H1 (cell line): ENCODE data around the gene IL9. TPM values are rescaled to one million over a fixed set of nuclear protein-coding genes. Genes with fewer than 3 reads are reported as not detected.

Experiments used
- CTCF ChIA-PET: fragments of 300-600 bp; sonication (Branson Sonifier 250); formaldehyde crosslinking; loops from one replicate; lab custom pipeline; 2021; ENCODE audit not compliant: partially characterized antibody; lab: Charles Lee
- POLR2A ChIA-PET: fragments of 300-600 bp; sonication (Branson Sonifier 250); formaldehyde crosslinking; loops from one replicate; lab custom pipeline; 2021; ENCODE audit warnings: inconsistent platforms; ENCODE audit not compliant: partially characterized antibody; lab: Charles Lee
- DNase-seq, 2 experiments: peaks; one replicate each; pipeline versions ENCODE4 v3.0.0 to v3.0.0-alpha.2; 2010 to 2022; ENCODE audit warnings: low spot score in 2 of 2, low read depth in 1 of 2, mixed read lengths in 1 of 2
- FAIRE-seq: peaks from 2 replicates; lab custom pipeline; 2011; peaks lifted over from hg19 to GRCh38; lab: Jason Lieb, UNC
- H2AFZ ChIP-seq: 2 replicates; pipeline ENCODE4 v1.8.1; 2012; ENCODE audit warnings: low read length, inconsistent platforms
- H2AK5ac ChIP-seq: 2 replicates; pipeline ENCODE4 v1.6.1; 2013; ENCODE audit warnings: low read depth, low read length
- H2BK120ac ChIP-seq: replicated peaks from 2 replicates; pipeline ENCODE3; 2013; ENCODE audit warnings: low read depth, low read length, inconsistent platforms
- H2BK12ac ChIP-seq: 2 replicates; pipeline ENCODE4 v1.6.1; 2013; ENCODE audit warnings: low read depth, low read length
- H2BK15ac ChIP-seq: 2 replicates; pipeline ENCODE4 v1.6.1; 2013; ENCODE audit warnings: low read length
- H2BK20ac ChIP-seq: 2 replicates; pipeline ENCODE4 v1.6.1; 2013; ENCODE audit warnings: low read length
- H2BK5ac ChIP-seq: 2 replicates; pipeline ENCODE4 v1.6.1; 2013; ENCODE audit warnings: low read depth, low read length
- H3K14ac ChIP-seq: 2 replicates; pipeline ENCODE4 v1.6.1; 2013; ENCODE audit warnings: inconsistent platforms; ENCODE audit not compliant: insufficient read length
- H3K18ac ChIP-seq: 2 replicates; pipeline ENCODE4 v1.6.1; 2013; ENCODE audit warnings: low read length; ENCODE audit errors: extremely low read depth
- H3K23ac ChIP-seq: 2 replicates; pipeline ENCODE4 v1.6.1; 2013; ENCODE audit warnings: inconsistent platforms; ENCODE audit not compliant: insufficient read length
- H3K23me2 ChIP-seq: 2 replicates; pipeline ENCODE4 v1.6.1; 2013; ENCODE audit warnings: low read depth, low read length
- H3K27ac ChIP-seq: 2 replicates; pipeline ENCODE4 v1.6.1; 2011; ENCODE audit warnings: low read depth, low read length, inconsistent platforms
- H3K27me3 ChIP-seq, 4 experiments: replicated peaks in 1 of 4; 1 replicate in 1 of 4; 2 replicates in 3 of 4; pipeline versions ENCODE4 v1.6.1 to v1.8.1; 2011 to 2013; ENCODE audit warnings: low read length in 3 of 4, mild to moderate bottlenecking in 3 of 4, inconsistent platforms in 2 of 4, mixed read lengths in 2 of 4, moderate library complexity in 1 of 4; ENCODE audit not compliant: control insufficient read depth in 3 of 4, insufficient read depth in 3 of 4; ENCODE audit errors: extremely low read depth in 1 of 4
- H3K36me3 ChIP-seq, 4 experiments: 2 replicates each; pipeline versions ENCODE4 v1.6.1 to v1.8.1; 2011 to 2013; ENCODE audit warnings: mild to moderate bottlenecking in 4 of 4, low read length in 3 of 4, moderate library complexity in 2 of 4, control low read depth in 1 of 4, inconsistent platforms in 1 of 4; ENCODE audit not compliant: insufficient read depth in 4 of 4, control insufficient read depth in 2 of 4
- H3K4ac ChIP-seq: replicated peaks from 2 replicates; pipeline ENCODE3; 2013; ENCODE audit warnings: low read length, low read depth, mixed read lengths, inconsistent platforms; ENCODE audit not compliant: insufficient read length
- H3K4me1 ChIP-seq, 4 experiments: replicated peaks in 1 of 4; 1 replicate in 1 of 4; 2 replicates in 3 of 4; pipeline versions ENCODE4 v1.6.1 to v1.8.1; 2011 to 2013; ENCODE audit warnings: low read length in 3 of 4, inconsistent platforms in 2 of 4, mixed read lengths in 1 of 4; ENCODE audit not compliant: insufficient read depth in 4 of 4, control insufficient read depth in 3 of 4
- H3K4me2 ChIP-seq, 2 experiments: 2 replicates each; pipeline versions ENCODE4 v1.6.1 to v1.8.1; 2011 to 2013; ENCODE audit warnings: low read depth in 2 of 2, low read length in 2 of 2, control low read depth in 1 of 2, inconsistent platforms in 1 of 2, mild to moderate bottlenecking in 1 of 2; ENCODE audit not compliant: insufficient read depth in 1 of 2
- H3K4me3 ChIP-seq, 4 experiments: fragments of 200-600, 300-600 bp in 1 of 4; sonication (generic), shearing (Covaris generic), sonication (Bioruptor Twin) in 1 of 4; 2 replicates each; pipeline versions ENCODE4 v1.5.1 to v1.8.1; 2011 to 2016; ENCODE audit warnings: low read length in 4 of 4, low read depth in 3 of 4, control low read depth in 2 of 4, inconsistent platforms in 2 of 4, mild to moderate bottlenecking in 2 of 4, mixed read lengths in 1 of 4, moderate library complexity in 1 of 4; ENCODE audit not compliant: insufficient read depth in 2 of 4; ENCODE audit errors: extremely low read depth in 1 of 4
- H3K56ac ChIP-seq: replicated peaks from 2 replicates; pipeline ENCODE3; 2013; ENCODE audit warnings: low read depth, mild to moderate bottlenecking, mixed read lengths, low read length, inconsistent platforms; ENCODE audit not compliant: insufficient read length
- H3K79me1 ChIP-seq: 2 replicates; pipeline ENCODE4 v1.6.1; 2013; ENCODE audit warnings: low read depth, low read length, control low read depth
- H3K79me2 ChIP-seq, 2 experiments: 2 replicates each; pipeline versions ENCODE4 v1.6.1 to v1.8.1; 2012 to 2013; ENCODE audit warnings: low read length in 2 of 2, mild to moderate bottlenecking in 2 of 2, inconsistent platforms in 1 of 2; ENCODE audit not compliant: insufficient read depth in 2 of 2, control insufficient read depth in 1 of 2
- H3K9ac ChIP-seq, 4 experiments: replicated peaks in 1 of 4; 1 replicate in 1 of 4; 2 replicates in 3 of 4; pipeline versions ENCODE4 v1.6.1 to v1.8.1; 2011 to 2013; ENCODE audit warnings: low read depth in 3 of 4, low read length in 3 of 4, control low read depth in 2 of 4, mild to moderate bottlenecking in 2 of 4, moderate library complexity in 2 of 4, inconsistent platforms in 1 of 4; ENCODE audit errors: extremely low read depth in 1 of 4
- H3K9me3 ChIP-seq, 2 experiments: 2 replicates each; pipeline versions ENCODE4 v1.6.1 to v1.8.1; 2012 to 2013; ENCODE audit warnings: mild to moderate bottlenecking in 2 of 2, moderate library complexity in 2 of 2, control low read depth in 1 of 2, inconsistent platforms in 1 of 2, low read depth in 1 of 2, low read length in 1 of 2, mixed read lengths in 1 of 2; ENCODE audit not compliant: insufficient read depth in 2 of 2
- H4K20me1 ChIP-seq, 2 experiments: replicated peaks in 1 of 2; 2 replicates each; pipeline versions ENCODE3 to v1.8.1; 2011 to 2013; ENCODE audit warnings: inconsistent platforms in 2 of 2, low read length in 2 of 2, mild to moderate bottlenecking in 1 of 2; ENCODE audit not compliant: insufficient read depth in 2 of 2, control insufficient read depth in 1 of 2
- H4K5ac ChIP-seq: 2 replicates; pipeline ENCODE4 v1.6.1; 2013; ENCODE audit warnings: low read length, low read depth, mixed read lengths, inconsistent platforms; ENCODE audit not compliant: insufficient read length
- H4K8ac ChIP-seq: 2 replicates; pipeline ENCODE4 v1.8.0; 2013; ENCODE audit warnings: mild to moderate bottlenecking, moderate library complexity, low read length, inconsistent platforms; ENCODE audit not compliant: insufficient read depth; ENCODE audit errors: extremely low read depth
- H4K91ac ChIP-seq: replicated peaks from 2 replicates; pipeline ENCODE3; 2013; ENCODE audit warnings: low read length, mixed read lengths, inconsistent platforms; ENCODE audit not compliant: insufficient read length
- BCL11A ChIP-seq, 2 experiments: IDR thresholded peaks; one replicate each; pipeline ENCODE4 v1.6.1; 2011; ENCODE audit warnings: low read depth in 2 of 2, low read length in 2 of 2, mild to moderate bottlenecking in 2 of 2
- BRCA1 ChIP-seq: IDR thresholded peaks from 2 replicates; pipeline ENCODE4 v1.6.1; 2012; ENCODE audit warnings: low read depth, low read length, improper control_type of control experiment
- GABPA ChIP-seq: IDR thresholded peaks from 2 replicates; pipeline ENCODE4 v1.6.1; 2011; ENCODE audit warnings: mild to moderate bottlenecking, low read length, moderate library complexity, borderline replicate concordance; ENCODE audit not compliant: insufficient read depth
- KDM1A ChIP-seq: fragments of 200-600, 300-600 bp; sonication (generic); IDR thresholded peaks from 2 replicates; pipeline ENCODE4 v1.7.1; 2016; ENCODE audit warnings: mild to moderate bottlenecking, low read length, borderline replicate concordance
- MAFK ChIP-seq: IDR thresholded peaks from 2 replicates; pipeline ENCODE4 v1.6.1; 2012; ENCODE audit warnings: low read depth, mild to moderate bottlenecking, improper control_type of control experiment, low read length
- POU5F1 ChIP-seq: IDR thresholded peaks from 2 replicates; pipeline ENCODE4 v1.6.1; 2011; ENCODE audit warnings: low read depth, mild to moderate bottlenecking, low read length, moderate library complexity
- RAD21 ChIP-seq, 2 experiments: IDR thresholded peaks in 1 of 2; conservative IDR thresholded peaks in 1 of 2; 2 replicates each; pipeline ENCODE4 v1.6.1; 2011; ENCODE audit warnings: low read depth in 2 of 2, low read length in 2 of 2, improper control_type of control experiment in 1 of 2, inconsistent platforms in 1 of 2, mild to moderate bottlenecking in 1 of 2, moderate library complexity in 1 of 2
- RFX5 ChIP-seq: IDR thresholded peaks from 2 replicates; pipeline ENCODE4 v1.6.1; 2011; ENCODE audit warnings: low read depth, low read length, improper control_type of control experiment, borderline replicate concordance
- SIN3A ChIP-seq, 2 experiments: IDR thresholded peaks in 1 of 2; conservative IDR thresholded peaks in 1 of 2; 2 replicates each; pipeline ENCODE4 v1.6.1; 2011 to 2012; ENCODE audit warnings: low read length in 2 of 2, improper control_type of control experiment in 1 of 2, low read depth in 1 of 2, mild to moderate bottlenecking in 1 of 2
- SP4 ChIP-seq: IDR thresholded peaks from 2 replicates; pipeline ENCODE4 v1.6.1; 2012; ENCODE audit warnings: low read length, inconsistent platforms
- SRF ChIP-seq: IDR thresholded peaks from 2 replicates; pipeline ENCODE4 v1.6.1; 2011; ENCODE audit warnings: mild to moderate bottlenecking, low read depth, low read length, moderate library complexity
- TAF1 ChIP-seq: IDR thresholded peaks from 2 replicates; pipeline ENCODE4 v1.6.1; 2011; ENCODE audit warnings: mild to moderate bottlenecking, low read depth, low read length
- TAF7 ChIP-seq: optimal IDR thresholded peaks from 2 replicates; pipeline ENCODE3; 2011; ENCODE audit warnings: low read depth, mild to moderate bottlenecking, inconsistent platforms, low read length, moderate library complexity, borderline replicate concordance
- whole genome bisulfite sequencing, 2 experiments: shearing (Covaris generic) in 1 of 2; methylation state at CpG; one replicate each; pipeline versions ENCODE4 v1.1.6 to v1.1.7; 2013 to 2015; ENCODE audit warnings: low lambda C conversion rate in 2 of 2, mixed read lengths in 2 of 2, inconsistent platforms in 1 of 2, low coverage in 1 of 2, missing lambda C conversion rate in 1 of 2; ENCODE audit not compliant: insufficient replicate concordance in 2 of 2, insufficient coverage in 1 of 2, insufficient read length in 1 of 2; ENCODE audit errors: extremely low coverage in 1 of 2, missing lambda C conversion rate in 1 of 2; 5-methylcytosine and 5-hydroxymethylcytosine counted together
- polyA plus RNA-seq, 7 experiments: library from polyadenylated mRNA; depleted of rRNA in 3 of 7; stranded (reverse) in 5 of 7; unstranded in 2 of 7; fragments of >200 nt in 5 of 7; fragments of 200-250 nt in 2 of 7; gene quantifications; 1 replicate in 5 of 7; 2 replicates in 1 of 7; 4 replicates in 1 of 7; pipeline versions ENCODE4 v1.2.1 to v1.2.3, GENCODE V29; 2011 to 2013; ENCODE audit warnings: missing spikeins in 2 of 7, mixed read lengths in 2 of 7
- total RNA-seq: library from RNA; stranded (reverse); fragmentation: NEBNext Ultra II Directional; extraction: Animal tissue kit (Norgen Biotek cat#: 25700); gene quantifications from 2 replicates; pipeline ENCODE4 v1.2.1, GENCODE V29; 2021

IL9 gene
- total and polyA plus RNA-seq, 2 of the 8 experiments (the other 6 are each of a cell fraction or from before 2014, with no cell fraction given), result not detected

GRCh38 chr5:135877570-135878155 is 18.0 kb downstream of the IL9 start:
- H3K4me1 ChIP-seq, result peaks cover 3 to 5% (median 4%) of the 10 kb centered on the region in 4 experiments; a peak in 6 of 7 replicates
- no peaks in the 10 kb centered on the region for H3K27me3 ChIP-seq
- H4K91ac ChIP-seq, result no peak overlapping the region
- no peak overlapping the region for H4K5ac ChIP-seq
- no peak overlapping the region for H3K56ac ChIP-seq
- no peak overlapping the region for H2BK15ac ChIP-seq
- H3K9me3 ChIP-seq, result no peaks in the 10 kb centered on the region
- CTCF ChIA-PET, result interaction anchor here (1.0 to 3.6 kb wide), 9 partner anchors 11 to 412 kb away, joined by 3 to 18 read pairs (median 4); no protein-coding TSS in a partner anchor
- no peak overlapping the region for H3K27ac ChIP-seq
- no peak overlapping the region for H3K23ac ChIP-seq
- H3K4ac ChIP-seq, result no peak overlapping the region
- no peaks in the 10 kb centered on the region for H3K23me2 ChIP-seq
- H4K8ac ChIP-seq, result no peak overlapping the region
- POLR2A ChIA-PET, result no interaction called here
- DNase-seq, result no peak
- no peaks in the 10 kb centered on the region for H3K36me3 ChIP-seq
- no peaks in the 10 kb centered on the region for H4K20me1 ChIP-seq
- no peak overlapping the region for H2BK5ac ChIP-seq
- H2AK5ac ChIP-seq, result no peak overlapping the region
- H3K4me3 ChIP-seq, result no peak overlapping the region
- H3K18ac ChIP-seq, result no peak overlapping the region
- H3K14ac ChIP-seq, result no peak overlapping the region
- no peaks in the 10 kb centered on the region for H3K79me2 ChIP-seq
- H2BK120ac ChIP-seq, result no peak overlapping the region
- no peak overlapping the region for H3K4me2 ChIP-seq
- no peaks in the 10 kb centered on the region for H3K79me1 ChIP-seq
- TF ChIP-seq SRF (no peak), MAFK (no peak), SIN3A (conservative IDR thresholded peaks at IDR 0.05 in 1 of 2, IDR thresholded peaks at IDR 0.05 in 1 of 2; ENCODE audit: low read depth in 1 of 2, low read length in 2 of 2) (no peak), BCL11A (IDR thresholded peaks at IDR 0.05; ENCODE audit: low read depth in 2 of 2, low read length in 2 of 2) (no peak), SP4 (no peak), KDM1A (no peak), RAD21 (IDR thresholded peaks at IDR 0.05 in 1 of 2, conservative IDR thresholded peaks at IDR 0.05 in 1 of 2; ENCODE audit: low read depth in 2 of 2, low read length in 2 of 2) (no peak), POU5F1 (no peak), TAF7 (no peak), TAF1 (no peak), RFX5 (no peak), BRCA1 (no peak), GABPA (no peak)
- TF ChIP-seq, all 59 proteins: peak for 0
- FAIRE-seq, result no peak
- Histone ChIP-seq H2AFZ (no peak overlapping the region), H2BK12ac (no peak overlapping the region), H3K9ac (no peak overlapping the region), H2BK20ac (no peak overlapping the region)
- WGBS, 2 experiments, result 93% methylated on average over 6 of the region's 6 CpGs; no CpG with 5 or more reads in 1 of the 2 experiments
